ENCODE data around the gene IL19.

DNA sequence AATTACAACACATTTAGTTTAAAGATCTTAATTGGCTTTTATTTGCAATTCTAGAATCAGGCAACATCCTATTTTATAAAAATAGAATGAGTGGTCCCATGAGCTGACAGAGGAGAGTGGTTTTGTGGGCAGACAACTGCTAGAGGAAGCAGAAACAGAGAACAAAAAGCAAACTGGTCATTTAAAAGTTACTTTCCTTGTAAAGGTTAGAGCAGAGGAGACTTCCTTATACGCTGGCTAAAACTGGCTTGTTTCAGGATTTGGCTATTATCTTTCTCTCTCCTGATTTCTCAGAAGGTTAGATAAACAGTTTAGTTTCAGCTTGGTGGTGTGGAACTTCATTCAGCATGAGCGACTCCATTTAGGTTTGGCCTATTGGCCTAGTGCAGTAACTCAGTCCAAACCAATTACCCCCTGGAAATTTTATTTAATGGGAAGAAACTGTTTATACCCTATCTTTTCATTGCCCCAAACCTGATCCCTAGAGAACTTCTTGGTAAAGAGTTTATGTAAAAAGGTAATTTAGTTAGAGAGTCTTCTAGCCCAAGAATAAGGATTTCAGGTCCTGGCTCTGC lies 62.6 kb downstream of the IL19 start:
- TF ChIP-seq, protein P1, sequence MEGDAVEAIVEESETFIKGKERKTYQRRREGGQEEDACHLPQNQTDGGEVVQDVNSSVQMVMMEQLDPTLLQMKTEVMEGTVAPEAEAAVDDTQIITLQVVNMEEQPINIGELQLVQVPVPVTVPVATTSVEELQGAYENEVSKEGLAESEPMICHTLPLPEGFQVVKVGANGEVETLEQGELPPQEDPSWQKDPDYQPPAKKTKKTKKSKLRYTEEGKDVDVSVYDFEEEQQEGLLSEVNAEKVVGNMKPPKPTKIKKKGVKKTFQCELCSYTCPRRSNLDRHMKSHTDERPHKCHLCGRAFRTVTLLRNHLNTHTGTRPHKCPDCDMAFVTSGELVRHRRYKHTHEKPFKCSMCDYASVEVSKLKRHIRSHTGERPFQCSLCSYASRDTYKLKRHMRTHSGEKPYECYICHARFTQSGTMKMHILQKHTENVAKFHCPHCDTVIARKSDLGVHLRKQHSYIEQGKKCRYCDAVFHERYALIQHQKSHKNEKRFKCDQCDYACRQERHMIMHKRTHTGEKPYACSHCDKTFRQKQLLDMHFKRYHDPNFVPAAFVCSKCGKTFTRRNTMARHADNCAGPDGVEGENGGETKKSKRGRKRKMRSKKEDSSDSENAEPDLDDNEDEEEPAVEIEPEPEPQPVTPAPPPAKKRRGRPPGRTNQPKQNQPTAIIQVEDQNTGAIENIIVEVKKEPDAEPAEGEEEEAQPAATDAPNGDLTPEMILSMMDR (IDR thresholded peaks at IDR 0.05; ENCODE audit: extremely low read depth in 1 of 2, insufficient read depth in 1 of 2, low read depth in 1 of 2, low read length in 2 of 2): no peak
- no peak for TF ChIP-seq POLR2A (IDR thresholded peaks at IDR 0.05; ENCODE audit: low read depth, low read length)
- no peak for TF ChIP-seq EZH2 (IDR thresholded peaks at IDR 0.05; ENCODE audit: borderline replicate concordance, low read depth, low read length, severe bottlenecking)
- no peak for TF ChIP-seq POLR2AphosphoS5 (IDR thresholded peaks at IDR 0.05; ENCODE audit: insufficient read depth, low read depth, low read length)
- TF ChIP-seq GATA2 (IDR thresholded peaks at IDR 0.05; ENCODE audit: insufficient read depth, insufficient read length, low read depth, low read length): no peak
- no peak for TF ChIP-seq JUN (IDR thresholded peaks at IDR 0.05; ENCODE audit: borderline replicate concordance, insufficient read depth, insufficient read length, low read depth)
- TF ChIP-seq MYC (IDR thresholded peaks at IDR 0.05; ENCODE audit: low read depth, low read length): no peak
- TF ChIP-seq, protein P2, sequence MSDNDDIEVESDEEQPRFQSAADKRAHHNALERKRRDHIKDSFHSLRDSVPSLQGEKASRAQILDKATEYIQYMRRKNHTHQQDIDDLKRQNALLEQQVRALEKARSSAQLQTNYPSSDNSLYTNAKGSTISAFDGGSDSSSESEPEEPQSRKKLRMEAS (IDR thresholded peaks at IDR 0.05; ENCODE audit: insufficient read depth, insufficient read length): no peak

Measured in endothelial cell of umbilical vein (primary cell).